Endothelial cell of umbilical vein (primary cell): ENCODE data around the gene ZNF780A. TPM values are rescaled to one million over a fixed set of nuclear protein-coding genes. Genes with fewer than 3 reads are reported as not detected.

Experiments
- BruUV-seq: library from RNA; stranded (reverse); fragments of 400-500 nt; replicated peaks from 2 replicates; lab custom pipeline; 2021; lab: Mats Ljungman, UMichigan
- CTCF ChIA-PET: fragments of 300-600, 350-600 bp; sonication (Branson Sonifier 250); formaldehyde crosslinking; loops from one replicate; lab custom pipeline; 2021; ENCODE audit warnings: antibody characterized with exemption, inconsistent platforms; lab: Charles Lee
- POLR2A ChIA-PET: fragments of 300-600, 350-600 bp; sonication (Branson Sonifier 250); formaldehyde crosslinking; loops from one replicate; lab custom pipeline; 2021; ENCODE audit warnings: antibody characterized with exemption, inconsistent platforms; lab: Charles Lee
- DNase-seq: peaks from one replicate; pipeline ENCODE4 v3.0.0-alpha.2; 2011; ENCODE audit warnings: low read depth, low spot score
- FAIRE-seq: peaks from 2 replicates; lab custom pipeline; 2011; peaks lifted over from hg19 to GRCh38; lab: Jason Lieb, UNC
- H2AFZ ChIP-seq: 2 replicates; pipeline ENCODE4 v1.6.0; 2012; ENCODE audit warnings: low read depth, low read length, control low read depth, inconsistent platforms
- H3K27ac ChIP-seq: 2 replicates; pipeline ENCODE4 v1.5.1; 2011; ENCODE audit warnings: low read depth, mild to moderate bottlenecking, control low read depth, low read length, moderate library complexity; ENCODE audit not compliant: insufficient read depth
- H3K27me3 ChIP-seq, 2 experiments: 2 replicates each; pipeline versions ENCODE4 v1.6.0 to v1.6.1; 2011; ENCODE audit warnings: low read length in 2 of 2, mixed read lengths in 1 of 2; ENCODE audit not compliant: control insufficient read depth in 2 of 2, insufficient read depth in 2 of 2
- H3K36me3 ChIP-seq, 2 experiments: 2 replicates in 1 of 2; 3 replicates in 1 of 2; pipeline ENCODE4 v1.5.1; 2011; ENCODE audit warnings: low read length in 2 of 2, mild to moderate bottlenecking in 1 of 2, moderate library complexity in 1 of 2; ENCODE audit not compliant: control insufficient read depth in 2 of 2, insufficient read depth in 2 of 2; ENCODE audit errors: extremely low read depth in 1 of 2
- H3K4me1 ChIP-seq: 3 replicates; pipeline ENCODE4 v1.5.1; 2011; ENCODE audit warnings: mild to moderate bottlenecking, low read length; ENCODE audit not compliant: control insufficient read depth, insufficient read depth; ENCODE audit errors: extremely low read depth
- H3K4me2 ChIP-seq: 2 replicates; pipeline ENCODE4 v1.6.1; 2011; ENCODE audit warnings: low read length, control low read depth, mixed read lengths; ENCODE audit not compliant: insufficient read depth
- H3K4me3 ChIP-seq, 3 experiments: fragments of 200-600 bp in 1 of 3; sonication (generic), shearing (Covaris generic) in 1 of 3; replicated peaks in 1 of 3; 2 replicates each; pipeline ENCODE4 v1.5.1; 2011 to 2016; ENCODE audit warnings: control low read depth in 3 of 3, low read length in 3 of 3, mild to moderate bottlenecking in 2 of 3, inconsistent platforms in 1 of 3, low read depth in 1 of 3, moderate library complexity in 1 of 3; ENCODE audit not compliant: insufficient read depth in 1 of 3
- H3K79me2 ChIP-seq: 2 replicates; pipeline ENCODE4 v1.6.0; 2012; ENCODE audit warnings: low read length, inconsistent platforms; ENCODE audit not compliant: control insufficient read depth, insufficient read depth
- H3K9ac ChIP-seq: replicated peaks from 2 replicates; pipeline ENCODE3; 2011; ENCODE audit warnings: low read length, control low read depth; ENCODE audit not compliant: insufficient read depth; ENCODE audit errors: extremely low read depth
- H3K9me1 ChIP-seq: replicated peaks from 3 replicates; pipeline ENCODE4 v1.6.0; 2011; ENCODE audit warnings: mild to moderate bottlenecking, low read length; ENCODE audit not compliant: control insufficient read depth, insufficient read depth; ENCODE audit errors: extremely low read depth
- H3K9me3 ChIP-seq: replicated peaks from 2 replicates; pipeline ENCODE4 v1.5.1; 2012; ENCODE audit warnings: low read length, inconsistent platforms; ENCODE audit not compliant: control insufficient read depth, insufficient read depth
- H4K20me1 ChIP-seq: replicated peaks from 2 replicates; pipeline ENCODE3; 2011; ENCODE audit warnings: mild to moderate bottlenecking, low read length; ENCODE audit not compliant: control insufficient read depth, insufficient read depth; ENCODE audit errors: extremely low read depth
- EZH2 ChIP-seq: IDR thresholded peaks from 2 replicates; pipeline ENCODE4 v1.6.1; 2012; ENCODE audit warnings: borderline replicate concordance, low read depth, mild to moderate bottlenecking, moderate library complexity, low read length, inconsistent platforms; ENCODE audit not compliant: severe bottlenecking
- FOS ChIP-seq: IDR thresholded peaks from 2 replicates; pipeline ENCODE4 v1.6.1; 2011; ENCODE audit warnings: mild to moderate bottlenecking, low read length, moderate library complexity, borderline replicate concordance; ENCODE audit not compliant: insufficient read depth
- GATA2 ChIP-seq: IDR thresholded peaks from 2 replicates; pipeline ENCODE4 v1.7.0; 2011; ENCODE audit warnings: low read depth, mild to moderate bottlenecking, moderate library complexity, mixed read lengths, low read length; ENCODE audit not compliant: insufficient read length, insufficient read depth
- JUN ChIP-seq: IDR thresholded peaks from 2 replicates; pipeline ENCODE4 v1.6.1; 2011; ENCODE audit warnings: borderline replicate concordance, low read depth; ENCODE audit not compliant: insufficient read length, insufficient read depth
- MYC ChIP-seq: IDR thresholded peaks from one replicate; pipeline ENCODE4 v1.6.1; 2011; ENCODE audit warnings: mild to moderate bottlenecking, low read depth, low read length
- POLR2A ChIP-seq: IDR thresholded peaks from 2 replicates; pipeline ENCODE4 v1.6.1; 2012; ENCODE audit warnings: low read depth, mild to moderate bottlenecking, control low read depth, low read length
- POLR2AphosphoS5 ChIP-seq: IDR thresholded peaks from 2 replicates; pipeline ENCODE4 v1.6.1; 2012; ENCODE audit warnings: low read depth, mild to moderate bottlenecking, control low read depth, low read length, moderate library complexity; ENCODE audit not compliant: insufficient read depth
- dilution Hi-C: fragments of 300-500 bp; cut with MboI; formaldehyde crosslinking; loops from one replicate; pipeline ENCODE4 v1.15.0; 2019; ENCODE audit warnings: low sequenced_read_pairs; ENCODE audit not compliant: extremely low pct_ligation_motif_present
- intact Hi-C: fragments of 100-400 bp; cut with micrococcal nuclease; formaldehyde crosslinking; loops from one replicate; pipeline ENCODE4 v1.10.0; 2022
- polyA plus RNA-seq, 4 experiments: library from polyadenylated mRNA; depleted of rRNA in 3 of 4; stranded (reverse) in 3 of 4; unstranded in 1 of 4; fragments of >200 nt; gene quantifications; 2 replicates each; pipeline versions ENCODE4 v1.2.1 to v1.2.3, GENCODE V29; 2011 to 2012; ENCODE audit warnings: missing spikeins in 1 of 4
- total RNA-seq: library from RNA; stranded (reverse); gene quantifications from 2 replicates; pipeline ENCODE4 v1.2.3, GENCODE V29; 2021
- TF ChIP-seq, protein P1 (sequence below), 2 donors: IDR thresholded peaks; 1 replicate in 1 of 2; 2 replicates in 1 of 2; pipeline ENCODE4 v1.5.1; 2011; ENCODE audit warnings: low read length in 2 of 2, mild to moderate bottlenecking in 2 of 2, moderate library complexity in 2 of 2, control low read depth in 1 of 2, inconsistent platforms in 1 of 2, low read depth in 1 of 2; ENCODE audit not compliant: insufficient read depth in 1 of 2; ENCODE audit errors: extremely low read depth in 1 of 2
- TF ChIP-seq, protein P2 (sequence below): IDR thresholded peaks from 2 replicates; pipeline ENCODE4 v1.6.1; 2011; ENCODE audit not compliant: insufficient read depth, insufficient read length

ZNF780A gene
- total and polyA plus RNA-seq, 2 donors (not counting 3 experiments of a cell fraction or from before 2014, with no cell fraction given) = 7.3 to 11.6 TPM

DNA sequence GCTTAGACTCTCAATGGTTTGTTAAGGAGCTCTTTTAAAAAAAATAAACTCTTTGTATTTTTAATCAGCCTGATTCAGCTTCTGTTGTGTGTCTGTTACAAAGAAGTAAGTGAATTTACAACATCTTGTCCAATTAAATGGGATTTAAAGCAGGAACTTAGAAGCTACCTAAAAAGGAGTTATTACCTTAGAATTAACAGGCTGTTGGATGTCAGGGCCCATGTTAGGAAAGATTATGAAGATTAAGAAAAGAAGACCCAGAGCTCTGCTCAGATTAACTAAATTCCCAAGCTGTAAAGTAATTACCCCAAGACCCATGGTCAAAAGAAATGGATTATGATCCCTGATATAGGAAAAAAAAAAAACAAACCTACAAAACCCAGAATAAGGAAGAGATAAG is 44.1 kb upstream of the ZNF780A start:
- ChIA-PET POLR2A (no interaction called here), CTCF (interaction anchor here (1.4 kb wide), 1 partner anchor 31 kb away, joined by 6 read pairs; no protein-coding TSS in a partner anchor)
- no peaks in the 10 kb centered on the region for H3K9me1 ChIP-seq
- H3K4me3 ChIP-seq = no peak overlapping the region
- H3K4me2 ChIP-seq = no peak overlapping the region
- FAIRE-seq (no peak), DNase-seq (no peak)
- BruUV-seq = no TSS peak
- no peak overlapping the region for H3K27ac ChIP-seq
- no peak overlapping the region for H2AFZ ChIP-seq
- no peaks in the 10 kb centered on the region for H3K79me2 ChIP-seq
- no peak overlapping the region for H3K9ac ChIP-seq
- H3K27me3 ChIP-seq = peaks cover 8 to 9% of the 10 kb centered on the region in 2 experiments
- no peaks in the 10 kb centered on the region for H3K36me3 ChIP-seq
- intact Hi-C loops (no loop called here), dilution Hi-C loops (no loop called here)
- no peaks in the 10 kb centered on the region for H4K20me1 ChIP-seq
- no peaks in the 10 kb centered on the region for H3K9me3 ChIP-seq
- no peaks in the 10 kb centered on the region for H3K4me1 ChIP-seq
- TF ChIP-seq POLR2A (no peak), MYC (no peak)
- TF ChIP-seq, protein P1, sequence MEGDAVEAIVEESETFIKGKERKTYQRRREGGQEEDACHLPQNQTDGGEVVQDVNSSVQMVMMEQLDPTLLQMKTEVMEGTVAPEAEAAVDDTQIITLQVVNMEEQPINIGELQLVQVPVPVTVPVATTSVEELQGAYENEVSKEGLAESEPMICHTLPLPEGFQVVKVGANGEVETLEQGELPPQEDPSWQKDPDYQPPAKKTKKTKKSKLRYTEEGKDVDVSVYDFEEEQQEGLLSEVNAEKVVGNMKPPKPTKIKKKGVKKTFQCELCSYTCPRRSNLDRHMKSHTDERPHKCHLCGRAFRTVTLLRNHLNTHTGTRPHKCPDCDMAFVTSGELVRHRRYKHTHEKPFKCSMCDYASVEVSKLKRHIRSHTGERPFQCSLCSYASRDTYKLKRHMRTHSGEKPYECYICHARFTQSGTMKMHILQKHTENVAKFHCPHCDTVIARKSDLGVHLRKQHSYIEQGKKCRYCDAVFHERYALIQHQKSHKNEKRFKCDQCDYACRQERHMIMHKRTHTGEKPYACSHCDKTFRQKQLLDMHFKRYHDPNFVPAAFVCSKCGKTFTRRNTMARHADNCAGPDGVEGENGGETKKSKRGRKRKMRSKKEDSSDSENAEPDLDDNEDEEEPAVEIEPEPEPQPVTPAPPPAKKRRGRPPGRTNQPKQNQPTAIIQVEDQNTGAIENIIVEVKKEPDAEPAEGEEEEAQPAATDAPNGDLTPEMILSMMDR (IDR thresholded peaks at IDR 0.05; ENCODE audit: extremely low read depth in 1 of 2, insufficient read depth in 1 of 2, low read depth in 1 of 2, low read length in 2 of 2) = no peak
- TF ChIP-seq, protein P2, sequence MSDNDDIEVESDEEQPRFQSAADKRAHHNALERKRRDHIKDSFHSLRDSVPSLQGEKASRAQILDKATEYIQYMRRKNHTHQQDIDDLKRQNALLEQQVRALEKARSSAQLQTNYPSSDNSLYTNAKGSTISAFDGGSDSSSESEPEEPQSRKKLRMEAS = no peak

DNA sequence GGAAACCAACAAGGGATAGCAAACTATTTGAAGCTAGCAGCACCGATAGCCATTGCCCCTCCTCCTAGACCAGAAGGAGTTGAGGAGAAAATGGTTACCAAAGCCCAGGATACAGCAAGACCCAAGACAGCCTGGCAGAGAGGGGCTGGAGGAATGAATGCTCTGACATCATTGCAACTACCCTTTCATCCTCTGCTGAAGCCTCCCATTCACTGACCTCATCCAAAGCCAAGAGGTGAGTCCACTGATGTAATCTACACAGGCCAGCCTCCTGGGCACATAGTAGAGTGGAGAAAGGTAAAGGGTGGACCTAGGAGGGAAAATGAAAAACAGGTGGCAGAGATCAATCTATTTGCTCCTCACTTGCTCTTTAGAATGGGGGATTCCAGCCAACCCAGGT is 42.7 kb upstream of the ZNF780A start:
- Histone ChIP-seq H3K79me2 (no peaks in the 10 kb centered on the region), H4K20me1 (no peaks in the 10 kb centered on the region), H3K9me3 (no peaks in the 10 kb centered on the region), H3K27ac (no peak overlapping the region), H3K27me3 (peaks cover 8 to 9% of the 10 kb centered on the region in 2 experiments), H2AFZ (no peak overlapping the region), H3K9me1 (no peaks in the 10 kb centered on the region), H3K9ac (no peak overlapping the region), H3K4me3 (no peak overlapping the region), H3K36me3 (no peaks in the 10 kb centered on the region), H3K4me2 (no peak overlapping the region), H3K4me1 (no peaks in the 10 kb centered on the region)
- DNase-seq (no peak), FAIRE-seq (no peak)
- no TSS peak for BruUV-seq
- POLR2A ChIA-PET = interaction anchor here (0.6 kb wide), 1 partner anchor 10 kb away, joined by 9 read pairs; no protein-coding TSS in a partner anchor
- intact Hi-C loops (no loop called here), dilution Hi-C loops (no loop called here)
- CTCF ChIA-PET = no interaction called here
- TF ChIP-seq GATA2 = no peak
- TF ChIP-seq, protein P2 = no peak
- TF ChIP-seq, protein P1 (IDR thresholded peaks at IDR 0.05; ENCODE audit: extremely low read depth in 1 of 2, insufficient read depth in 1 of 2, low read depth in 1 of 2, low read length in 2 of 2) = no peak
- TF ChIP-seq EZH2 = no peak
- no peak for TF ChIP-seq MYC
- TF ChIP-seq POLR2AphosphoS5 = no peak
- TF ChIP-seq FOS = no peak
- no peak for TF ChIP-seq JUN
- TF ChIP-seq POLR2A = no peak
